Nephron (organoid): Measurements from ENCODE around the gene WDSUB1.

Experiments
- H3K27ac Mint-ChIP-seq, 3 experiments: 2 replicates each; pipeline ENCODE4 v1.8.0; 2020; ENCODE audit warnings: mixed read lengths in 3 of 3, mild to moderate bottlenecking in 2 of 3, moderate library complexity in 1 of 3
- H3K27me3 Mint-ChIP-seq: 2 replicates; pipeline ENCODE4 v1.8.0; 2021; ENCODE audit warnings: low read depth, mild to moderate bottlenecking, moderate library complexity, mixed read lengths
- H3K36me3 Mint-ChIP-seq: 2 replicates; pipeline ENCODE4 v1.8.0; 2020; ENCODE audit warnings: low read depth, mixed read lengths
- H3K4me1 Mint-ChIP-seq: 2 replicates; pipeline ENCODE4 v1.8.0; 2020; ENCODE audit warnings: mixed read lengths
- H3K4me3 Mint-ChIP-seq, 3 experiments: 2 replicates each; pipeline ENCODE4 v1.8.0; 2020; ENCODE audit warnings: mild to moderate bottlenecking in 3 of 3, mixed read lengths in 3 of 3, moderate library complexity in 2 of 3
- H3K9me3 Mint-ChIP-seq: 2 replicates; pipeline ENCODE4 v1.8.0; 2020; ENCODE audit warnings: mixed read lengths
- TF ChIP-seq, protein P1 (sequence below), 3 experiments: fragments of 200-600 bp; sonication (generic); IDR thresholded peaks; one replicate each; pipeline ENCODE4 v1.5.0; 2021; ENCODE audit warnings: antibody characterized with exemption in 3 of 3; ENCODE audit not compliant: unreplicated experiment in 3 of 3

Gene WDSUB1

GRCh38 chr2:159208438-159208837, 78.1 kb downstream of the WDSUB1 start:
- Mint-ChIP-seq H3K27ac (peak overlapping the region in 2 of 3 experiments; percentile 37 to 98), H3K4me1 (peaks cover 60% of the 10 kb centered on the region), H3K4me3 (no peak overlapping the region), H3K27me3 (no peaks in the 10 kb centered on the region), H3K36me3 (peaks cover 68% of the 10 kb centered on the region), H3K9me3 (no peaks in the 10 kb centered on the region)
- TF ChIP-seq, protein P1, sequence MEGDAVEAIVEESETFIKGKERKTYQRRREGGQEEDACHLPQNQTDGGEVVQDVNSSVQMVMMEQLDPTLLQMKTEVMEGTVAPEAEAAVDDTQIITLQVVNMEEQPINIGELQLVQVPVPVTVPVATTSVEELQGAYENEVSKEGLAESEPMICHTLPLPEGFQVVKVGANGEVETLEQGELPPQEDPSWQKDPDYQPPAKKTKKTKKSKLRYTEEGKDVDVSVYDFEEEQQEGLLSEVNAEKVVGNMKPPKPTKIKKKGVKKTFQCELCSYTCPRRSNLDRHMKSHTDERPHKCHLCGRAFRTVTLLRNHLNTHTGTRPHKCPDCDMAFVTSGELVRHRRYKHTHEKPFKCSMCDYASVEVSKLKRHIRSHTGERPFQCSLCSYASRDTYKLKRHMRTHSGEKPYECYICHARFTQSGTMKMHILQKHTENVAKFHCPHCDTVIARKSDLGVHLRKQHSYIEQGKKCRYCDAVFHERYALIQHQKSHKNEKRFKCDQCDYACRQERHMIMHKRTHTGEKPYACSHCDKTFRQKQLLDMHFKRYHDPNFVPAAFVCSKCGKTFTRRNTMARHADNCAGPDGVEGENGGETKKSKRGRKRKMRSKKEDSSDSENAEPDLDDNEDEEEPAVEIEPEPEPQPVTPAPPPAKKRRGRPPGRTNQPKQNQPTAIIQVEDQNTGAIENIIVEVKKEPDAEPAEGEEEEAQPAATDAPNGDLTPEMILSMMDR (IDR thresholded peaks at IDR 0.05; ENCODE audit: unreplicated experiment in 3 of 3): no peak

DNA sequence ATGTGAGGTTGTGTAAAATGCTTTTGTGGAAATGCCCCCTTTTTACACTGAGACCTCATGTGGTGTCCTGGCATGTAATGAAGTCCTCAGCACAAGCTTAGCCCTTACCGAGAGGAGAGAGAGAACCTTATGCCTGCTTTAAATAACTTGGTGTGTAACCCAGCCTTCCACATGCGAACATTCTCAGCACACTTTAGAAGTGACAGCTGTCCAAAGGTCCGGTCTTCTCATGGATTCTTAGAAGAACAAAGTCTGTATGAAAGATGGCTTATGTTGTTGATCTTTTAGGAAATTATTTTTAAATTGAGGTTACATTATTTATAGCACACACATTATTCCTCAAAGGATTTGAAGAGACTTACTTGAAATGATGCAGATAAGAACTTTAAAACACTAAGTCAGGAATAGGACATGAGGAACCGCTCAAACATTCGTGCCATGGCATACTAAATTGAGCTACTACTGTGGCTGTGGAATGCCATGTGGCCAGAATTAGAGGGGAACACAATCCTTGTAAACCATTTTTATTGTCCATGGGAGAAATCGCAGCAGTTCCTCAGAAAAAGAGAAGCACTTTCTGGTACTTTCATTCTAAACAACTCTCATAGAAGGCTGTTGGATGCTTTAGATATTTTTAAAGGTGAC, 79.6 kb downstream of the WDSUB1 start:
- H3K4me3 Mint-ChIP-seq: peak overlapping the region in 1 of 3 experiments; percentile 15
- H3K4me1 Mint-ChIP-seq: peaks cover 63% of the 10 kb centered on the region
- no peaks in the 10 kb centered on the region for H3K9me3 Mint-ChIP-seq
- H3K27me3 Mint-ChIP-seq: no peaks in the 10 kb centered on the region
- peak overlapping the region; percentile 30 to 59 (median 50) for H3K27ac Mint-ChIP-seq
- H3K36me3 Mint-ChIP-seq: peaks cover 68% of the 10 kb centered on the region
- TF ChIP-seq, protein P1 (IDR thresholded peaks at IDR 0.05; ENCODE audit: unreplicated experiment in 3 of 3): no peak

GRCh38 chr2:159204381-159205144, 81.9 kb downstream of the WDSUB1 start:
- TF ChIP-seq, protein P1 (IDR thresholded peaks at IDR 0.05; ENCODE audit: unreplicated experiment in 3 of 3): no peak
- H3K36me3 Mint-ChIP-seq: peaks cover 74% of the 10 kb centered on the region
- no peaks in the 10 kb centered on the region for H3K9me3 Mint-ChIP-seq
- no peak overlapping the region for H3K4me3 Mint-ChIP-seq
- H3K4me1 Mint-ChIP-seq: peaks cover 61% of the 10 kb centered on the region
- no peak overlapping the region for H3K27ac Mint-ChIP-seq
- no peaks in the 10 kb centered on the region for H3K27me3 Mint-ChIP-seq

- H3K4me3 Mint-ChIP-seq: no peak overlapping the region
- H3K27ac Mint-ChIP-seq: peak overlapping the region in 2 of 3 experiments; percentile 40 to 83
- TF ChIP-seq, protein P1 (IDR thresholded peaks at IDR 0.05; ENCODE audit: unreplicated experiment in 3 of 3): no peak
- peaks cover 56% of the 10 kb centered on the region for H3K4me1 Mint-ChIP-seq
- H3K36me3 Mint-ChIP-seq: peaks cover 85% of the 10 kb centered on the region
- H3K27me3 Mint-ChIP-seq: no peaks in the 10 kb centered on the region
- no peaks in the 10 kb centered on the region for H3K9me3 Mint-ChIP-seq
Measured at GRCh38 chr2:159202568-159203071, 83.9 kb downstream of the WDSUB1 start.

DNA sequence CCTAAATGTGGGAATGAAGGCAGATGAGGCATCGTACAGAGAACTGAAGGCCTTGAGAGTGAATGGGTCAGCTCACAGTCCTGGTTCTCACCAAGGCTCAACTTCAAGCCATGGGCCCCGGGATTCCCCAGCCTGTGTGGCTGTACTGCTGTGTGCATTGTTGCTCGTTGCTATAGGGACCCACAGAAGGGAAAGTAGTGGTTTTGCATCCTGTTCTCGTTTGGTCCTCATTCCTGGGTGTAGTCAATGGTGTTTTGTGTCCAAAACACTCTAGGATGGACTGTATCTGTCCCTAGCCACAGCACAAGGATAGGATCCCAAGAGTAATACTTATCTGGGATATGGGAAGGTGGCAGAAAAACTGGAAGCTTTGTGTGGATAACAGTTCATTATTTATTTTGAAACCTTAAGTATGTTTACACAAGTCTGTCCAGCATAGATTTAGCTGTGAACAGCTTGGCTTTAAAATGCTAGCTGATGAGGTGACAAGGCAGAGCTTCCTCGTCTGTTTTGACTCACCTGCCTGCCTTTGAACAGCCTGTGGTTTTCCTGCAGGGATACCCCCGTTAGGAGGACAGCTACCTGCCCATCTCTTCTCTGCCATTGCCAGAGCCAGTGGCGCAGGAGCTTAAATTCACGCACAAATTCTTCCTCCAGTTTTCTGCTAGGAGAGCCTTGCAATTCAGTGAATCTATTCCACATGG, 85.0 kb downstream of the WDSUB1 start:
- Mint-ChIP-seq H3K36me3 (peaks cover 87% of the 10 kb centered on the region), H3K9me3 (no peaks in the 10 kb centered on the region), H3K4me3 (no peak overlapping the region), H3K27me3 (no peaks in the 10 kb centered on the region), H3K27ac (no peak overlapping the region), H3K4me1 (peaks cover 55% of the 10 kb centered on the region)
- TF ChIP-seq, protein P1 (IDR thresholded peaks at IDR 0.05; ENCODE audit: unreplicated experiment in 3 of 3): no peak
